Muscle of leg (tissue), 11 donors: Measurements from ENCODE around the gene GGT7. TPM values are rescaled to one million over a fixed set of nuclear protein-coding genes. Genes with fewer than 3 reads are reported as not detected.
"Not testable (repeated sequence)": the region's sequence is repeated elsewhere in the genome, so short reads cannot be mapped to it uniquely, and the experiment has no call there.

Experiments
- DNase-seq: peaks from one replicate; pipeline ENCODE4 v3.0.0; 2013
- H3K27ac ChIP-seq: one replicate; pipeline ENCODE4 v1.5.1; 2013; ENCODE audit warnings: mild to moderate bottlenecking, low read length, control low read depth
- H3K27me3 ChIP-seq: one replicate; pipeline ENCODE4 v1.6.1; 2013; ENCODE audit warnings: low read length; ENCODE audit not compliant: control insufficient read depth, insufficient read depth
- H3K36me3 ChIP-seq: one replicate; pipeline ENCODE4 v1.6.1; 2013; ENCODE audit warnings: low read length; ENCODE audit not compliant: control insufficient read depth, insufficient read depth
- H3K4me1 ChIP-seq: one replicate; pipeline ENCODE4 v1.6.1; 2013; ENCODE audit warnings: low read length; ENCODE audit not compliant: control insufficient read depth, insufficient read depth
- H3K4me3 ChIP-seq: one replicate; pipeline ENCODE4 v1.5.1; 2013; ENCODE audit warnings: low read length, control low read depth
- H3K9me3 ChIP-seq: replicated peaks from 2 replicates; pipeline ENCODE4 v1.6.1; 2013; ENCODE audit warnings: low read depth, low read length; ENCODE audit not compliant: control insufficient read depth
- WGBS: methylation state at CpG from one replicate; pipeline ENCODE4 v1.1.5; 2013; ENCODE audit warnings: missing lambda C conversion rate; ENCODE audit not compliant: insufficient coverage; 5-methylcytosine and 5-hydroxymethylcytosine counted together
- polyA plus RNA-seq, 8 donors: library from polyadenylated mRNA; unstranded; fragments of 120-200 nt; gene quantifications; one replicate each; pipeline versions ENCODE4 v1.2.1 to v1.2.3, GENCODE V29; 2013; ENCODE audit warnings: inconsistent platforms in 1 of 8, low replicate concordance in 1 of 8; ENCODE audit not compliant: insufficient read length in 8 of 8, insufficient read depth in 1 of 8
- total RNA-seq: library from RNA; stranded (reverse); fragments of 120-200 nt; gene quantifications from one replicate; pipeline ENCODE4 v1.2.4, GENCODE V29; 2013

The GGT7 gene
- total and polyA plus RNA-seq, 9 donors = 4.5 to 24.7 (median 16.5) TPM

DNA sequence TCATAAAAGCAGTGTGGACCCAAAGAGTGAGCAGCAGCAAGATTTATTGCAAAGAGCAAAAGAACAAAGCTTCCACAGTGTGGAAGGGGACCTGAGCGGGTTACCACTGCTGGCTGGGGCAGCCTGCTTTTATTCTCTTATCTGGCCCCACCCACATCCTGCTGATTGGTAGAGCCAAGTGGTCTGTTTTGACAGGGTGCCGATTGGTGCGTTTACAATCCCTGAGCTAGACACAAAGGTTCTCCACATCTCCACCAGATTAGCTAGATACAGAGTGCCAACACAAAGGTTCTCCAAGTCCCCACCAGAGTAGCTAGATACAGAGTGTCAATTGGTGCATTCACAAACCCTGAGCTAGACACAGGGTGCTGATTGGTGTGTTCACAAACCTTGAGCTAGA lies 25.5 kb upstream of the GGT7 start:
- not testable (repeated sequence) for H3K27ac ChIP-seq, H3K27me3 ChIP-seq, DNase-seq, H3K9me3 ChIP-seq, H3K4me3 ChIP-seq, H3K4me1 ChIP-seq, H3K36me3 ChIP-seq
- WGBS = no CpG with 5 or more reads among the region's 3 CpGs

DNA sequence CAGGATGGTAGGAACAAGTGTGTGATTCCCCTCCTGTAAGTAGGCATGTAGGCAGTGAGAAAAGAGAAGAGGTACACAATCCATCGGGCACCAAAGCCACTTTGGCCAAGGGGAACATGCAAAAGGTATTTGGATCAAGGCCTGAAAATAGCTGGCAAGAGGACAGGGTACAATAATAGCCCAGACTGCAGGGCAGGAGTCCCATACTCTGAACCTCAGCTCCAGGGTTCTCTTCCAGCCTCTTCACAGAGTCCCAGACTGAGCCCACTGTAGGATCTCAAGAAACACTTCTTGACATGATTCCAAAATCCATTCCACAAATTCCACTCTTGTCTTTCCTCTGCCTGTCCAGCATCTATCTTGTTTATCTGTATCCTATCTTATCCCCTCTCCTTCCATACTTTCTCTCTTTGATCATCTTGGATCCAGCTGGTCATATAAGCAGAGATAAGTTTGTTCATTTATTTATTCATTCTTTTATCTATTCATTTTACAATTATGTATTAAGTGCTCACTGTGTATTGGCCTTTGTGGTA lies 23.5 kb upstream of the GGT7 start:
- no peak overlapping the region for H3K4me3 ChIP-seq
- WGBS = 83% methylated on average over 1 of the region's 1 CpG
- no peaks in the 10 kb centered on the region for H3K9me3 ChIP-seq
- DNase-seq = peak; percentile 64
- H3K27ac ChIP-seq = peak overlapping the region; percentile 29
- no peaks in the 10 kb centered on the region for H3K27me3 ChIP-seq
- no peaks in the 10 kb centered on the region for H3K36me3 ChIP-seq
- H3K4me1 ChIP-seq = peaks cover 3% of the 10 kb centered on the region

DNA sequence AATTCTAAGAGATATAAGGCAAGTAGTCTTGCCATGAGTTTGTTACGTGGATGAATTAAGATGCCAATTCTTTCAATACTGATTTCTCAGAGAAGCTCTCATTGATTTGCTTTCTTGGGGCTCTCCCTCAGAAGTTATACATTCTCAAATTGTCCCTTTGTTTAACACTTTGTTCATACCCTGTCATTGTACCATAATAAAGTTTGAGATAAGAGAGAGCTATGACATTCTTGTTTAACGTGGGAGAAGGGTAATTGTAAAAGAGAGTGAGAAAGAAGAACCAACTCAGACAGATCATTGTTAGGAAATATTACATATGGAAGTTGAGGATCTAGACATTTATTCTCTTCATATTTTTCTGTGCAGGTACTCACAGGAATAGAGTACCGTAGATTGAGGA lies 22.8 kb upstream of the GGT7 start:
- H3K4me3 ChIP-seq = no peak overlapping the region
- H3K4me1 ChIP-seq = peaks cover 3% of the 10 kb centered on the region
- H3K27me3 ChIP-seq = no peaks in the 10 kb centered on the region
- H3K36me3 ChIP-seq = no peaks in the 10 kb centered on the region
- no peak overlapping the region for H3K27ac ChIP-seq
- H3K9me3 ChIP-seq = no peaks in the 10 kb centered on the region
- DNase-seq = no peak
- WGBS = no CpG with 5 or more reads among the region's 3 CpGs

DNA sequence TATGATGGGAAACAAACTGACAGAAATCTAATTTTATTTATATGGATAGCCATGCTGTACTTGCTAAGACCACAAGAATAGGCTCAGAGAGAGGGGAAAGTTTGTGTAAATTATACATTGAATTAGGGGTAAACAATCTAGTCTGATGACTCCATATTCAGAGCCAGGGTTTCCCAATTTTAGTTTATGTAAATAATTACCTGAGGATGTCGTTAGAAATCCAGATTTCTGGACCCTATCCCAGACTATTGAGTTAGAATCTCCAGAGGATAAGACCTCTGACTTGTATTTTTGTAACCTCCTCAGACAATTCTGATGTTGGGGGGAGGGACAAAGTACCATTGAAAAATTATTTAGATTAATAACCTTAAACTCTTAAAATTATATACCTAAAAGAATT lies 22.1 kb upstream of the GGT7 start:
- DNase-seq = no peak
- Histone ChIP-seq H3K27ac (no peak overlapping the region), H3K4me3 (no peak overlapping the region), H3K9me3 (no peaks in the 10 kb centered on the region), H3K36me3 (no peaks in the 10 kb centered on the region), H3K27me3 (no peaks in the 10 kb centered on the region), H3K4me1 (peaks cover 3% of the 10 kb centered on the region)
- no CpG with 5 or more reads among the region's 1 CpG for WGBS

GRCh38 chr20:34892671-34893070 lies 20.0 kb upstream of the GGT7 start:
- peaks cover 3% of the 10 kb centered on the region for H3K4me1 ChIP-seq
- H3K9me3 ChIP-seq = no peaks in the 10 kb centered on the region
- 86% methylated on average over 1 of the region's 2 CpGs for WGBS
- no peaks in the 10 kb centered on the region for H3K36me3 ChIP-seq
- H3K27me3 ChIP-seq = no peaks in the 10 kb centered on the region
- H3K27ac ChIP-seq = no peak overlapping the region
- no peak for DNase-seq
- no peak overlapping the region for H3K4me3 ChIP-seq

DNA sequence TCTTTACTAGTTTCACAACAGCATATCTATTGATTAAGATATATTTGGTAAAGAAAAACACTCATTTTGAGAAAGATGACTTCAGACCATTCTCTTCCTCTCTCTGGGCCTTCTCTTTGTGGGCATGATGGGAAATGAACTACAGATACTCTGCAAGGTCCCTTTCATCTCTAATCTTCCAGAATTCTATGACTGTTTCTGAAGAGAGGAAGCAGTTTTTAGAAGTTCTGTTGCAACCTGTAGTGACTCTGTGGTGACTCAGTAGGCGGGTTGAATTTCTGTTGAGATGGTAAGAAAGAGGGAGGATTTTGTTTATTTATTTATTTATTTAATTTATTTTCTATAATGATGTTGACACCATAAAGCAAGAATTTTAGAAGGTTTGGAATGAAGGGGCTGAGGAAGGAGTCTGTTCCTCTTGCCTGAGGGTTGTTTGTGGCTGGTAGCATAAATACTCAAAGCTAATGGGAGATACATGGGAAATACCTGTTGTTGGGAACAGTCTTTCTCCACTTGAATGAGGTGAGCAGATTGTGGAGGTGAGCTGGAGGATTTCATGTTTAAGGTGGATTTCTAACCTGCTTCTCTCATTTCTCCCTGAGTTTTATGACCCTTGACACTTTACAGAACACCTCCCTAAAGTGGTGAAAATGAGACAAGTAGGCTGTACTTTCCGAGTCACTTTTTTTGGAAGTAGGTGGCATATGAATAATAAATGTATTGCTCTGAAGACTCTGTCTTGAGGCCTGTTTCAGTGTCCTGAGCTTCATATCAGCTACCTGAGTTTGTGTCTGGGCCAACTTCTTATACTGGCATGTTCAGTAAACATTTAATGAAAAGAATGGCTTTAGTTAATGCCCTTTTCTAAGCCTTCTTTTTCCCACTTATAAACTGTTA lies 18.8 kb upstream of the GGT7 start:
- Histone ChIP-seq H3K4me3 (no peak overlapping the region), H3K4me1 (peaks cover 3% of the 10 kb centered on the region), H3K27me3 (no peaks in the 10 kb centered on the region), H3K36me3 (no peaks in the 10 kb centered on the region), H3K27ac (no peak overlapping the region), H3K9me3 (no peaks in the 10 kb centered on the region)
- DNase-seq = no peak
- WGBS = no CpG with 5 or more reads among the region's 2 CpGs

DNA sequence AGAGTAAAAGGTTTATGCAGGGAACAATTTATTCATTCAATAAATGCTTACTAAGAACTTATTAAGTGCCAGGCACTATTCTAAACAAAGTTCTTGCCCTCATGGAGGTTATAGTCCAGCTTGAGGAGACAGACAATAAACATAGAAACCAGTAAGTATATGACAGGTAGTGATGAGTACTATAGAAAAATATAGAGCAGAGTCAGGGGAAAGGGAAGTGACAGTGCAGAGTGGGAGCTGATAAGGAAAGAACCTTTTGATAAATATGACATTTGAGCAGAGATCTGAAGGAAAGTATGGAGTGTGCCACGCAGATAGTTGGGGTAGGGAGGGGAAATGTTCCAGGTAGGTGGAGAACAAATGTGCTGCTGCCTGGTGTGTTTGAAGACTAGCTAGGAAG lies 15.8 kb upstream of the GGT7 start:
- DNase-seq = no peak
- peaks cover 12% of the 10 kb centered on the region for H3K36me3 ChIP-seq
- no peaks in the 10 kb centered on the region for H3K4me1 ChIP-seq
- WGBS = 88% methylated on average over 1 of the region's 1 CpG
- H3K27ac ChIP-seq = no peak overlapping the region
- no peak overlapping the region for H3K4me3 ChIP-seq
- no peaks in the 10 kb centered on the region for H3K9me3 ChIP-seq
- no peaks in the 10 kb centered on the region for H3K27me3 ChIP-seq

GRCh38 chr20:34887023-34887422 lies 14.4 kb upstream of the GGT7 start:
- H3K27me3 ChIP-seq = no peaks in the 10 kb centered on the region
- DNase-seq = no peak
- H3K36me3 ChIP-seq = peaks cover 15% of the 10 kb centered on the region
- no peak overlapping the region for H3K27ac ChIP-seq
- WGBS = no CpG with 5 or more reads among the region's 3 CpGs
- no peak overlapping the region for H3K4me3 ChIP-seq
- H3K4me1 ChIP-seq = no peaks in the 10 kb centered on the region
- no peaks in the 10 kb centered on the region for H3K9me3 ChIP-seq

DNA sequence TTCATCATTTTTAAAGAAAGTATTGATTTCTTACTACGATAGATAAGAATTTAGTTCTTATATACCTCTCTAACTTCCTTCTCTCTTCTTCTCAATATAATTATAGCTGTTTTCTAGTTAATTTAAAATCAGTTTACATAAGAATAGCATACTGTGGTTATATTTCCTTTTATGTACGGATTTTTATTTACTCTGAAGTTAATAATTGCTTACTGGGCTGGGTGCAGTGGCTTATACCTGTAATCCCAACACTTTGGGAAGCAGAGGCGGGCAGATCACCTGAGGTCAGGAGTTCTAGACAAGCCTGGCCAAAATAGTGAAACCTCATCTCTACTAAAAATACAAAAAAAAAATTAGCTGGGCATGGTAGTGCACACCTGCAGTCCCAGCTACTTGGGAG lies 13.5 kb upstream of the GGT7 start:
- DNase-seq = no peak
- H3K27me3 ChIP-seq = no peaks in the 10 kb centered on the region
- no peaks in the 10 kb centered on the region for H3K9me3 ChIP-seq
- H3K27ac ChIP-seq = no peak overlapping the region
- WGBS = no CpG with 5 or more reads among the region's 3 CpGs
- peaks cover 15% of the 10 kb centered on the region for H3K36me3 ChIP-seq
- no peaks in the 10 kb centered on the region for H3K4me1 ChIP-seq
- no peak overlapping the region for H3K4me3 ChIP-seq

- no CpG with 5 or more reads among the region's 1 CpG for WGBS
- Histone ChIP-seq H3K36me3 (peaks cover 15% of the 10 kb centered on the region), H3K4me1 (no peaks in the 10 kb centered on the region), H3K4me3 (no peak overlapping the region), H3K9me3 (no peaks in the 10 kb centered on the region), H3K27ac (no peak overlapping the region), H3K27me3 (no peaks in the 10 kb centered on the region)
- DNase-seq = no peak
Observed at GRCh38 chr20:34884260-34884659, 11.6 kb upstream of the GGT7 start.
